Lung (tissue), 12 donors: ENCODE results near the gene TSC22D1. TPM values are rescaled to one million over a fixed set of nuclear protein-coding genes. Genes with fewer than 3 reads are reported as not detected.

ENCODE experiments used
- ATAC-seq: fragments of 200-7000 bp; cut with Tn5 transposase; one replicate; pipeline ENCODE4 v1.9.1; 2020; ENCODE audit warnings: moderate number of reproducible peaks; ENCODE audit not compliant: insufficient read depth, low FRiP score
- DNase-seq, 3 donors: peaks; one replicate each; pipeline ENCODE4 v3.0.0-alpha.2; 2013 to 2017
- H3K27ac ChIP-seq, 2 donors: one replicate each; pipeline ENCODE4 v1.5.1; 2013; ENCODE audit warnings: mild to moderate bottlenecking in 2 of 2, moderate library complexity in 2 of 2, control low read depth in 1 of 2, inconsistent platforms in 1 of 2, low read depth in 1 of 2, low read length in 1 of 2
- H3K27me3 ChIP-seq, 3 donors: one replicate each; pipeline ENCODE4 v1.5.1; 2013; ENCODE audit warnings: low read length in 2 of 3; ENCODE audit not compliant: control insufficient read depth in 3 of 3, insufficient read depth in 3 of 3
- H3K36me3 ChIP-seq, 4 donors: one replicate each; pipeline ENCODE4 v1.5.1; 2013; ENCODE audit warnings: low read length in 4 of 4, mild to moderate bottlenecking in 1 of 4, moderate library complexity in 1 of 4; ENCODE audit not compliant: control insufficient read depth in 4 of 4, insufficient read depth in 4 of 4
- H3K4me1 ChIP-seq, 5 donors: one replicate each; pipeline ENCODE4 v1.5.1; 2013; ENCODE audit warnings: low read length in 5 of 5, mild to moderate bottlenecking in 2 of 5, moderate library complexity in 1 of 5; ENCODE audit not compliant: control insufficient read depth in 5 of 5, insufficient read depth in 5 of 5
- H3K4me3 ChIP-seq: one replicate; pipeline ENCODE4 v1.5.1; 2013; ENCODE audit warnings: mild to moderate bottlenecking, control low read depth, moderate library complexity
- H3K9ac ChIP-seq, 2 donors: one replicate each; pipeline ENCODE4 v1.5.1; 2013; ENCODE audit warnings: low read length in 2 of 2, control low read depth in 1 of 2; ENCODE audit not compliant: insufficient read depth in 1 of 2
- H3K9me3 ChIP-seq, 4 donors: one replicate each; pipeline ENCODE4 v1.5.1; 2013; ENCODE audit warnings: low read length in 3 of 4, mild to moderate bottlenecking in 1 of 4, moderate library complexity in 1 of 4; ENCODE audit not compliant: control insufficient read depth in 4 of 4, insufficient read depth in 3 of 4
- WGBS, 2 donors: extraction: QIAGEN DNeasy Blood & Tissue Kit; methylation state at CpG; one replicate each; pipeline ENCODE4 v1.1.7; 2013; 5-methylcytosine and 5-hydroxymethylcytosine counted together
- polyA plus RNA-seq, 2 donors: library from polyadenylated mRNA; stranded (reverse); fragments of 200-250 nt; gene quantifications; one replicate each; pipeline ENCODE4 v1.2.1, GENCODE V29; 2013
- total RNA-seq, 2 donors: library from RNA; depleted of rRNA in 1 of 2; stranded (reverse); fragments of >200 nt in 1 of 2; gene quantifications; one replicate each; pipeline ENCODE4 v1.2.1, GENCODE V29; 2014 to 2021
- TF ChIP-seq, protein P1 (sequence below): IDR thresholded peaks from 2 replicates; pipeline ENCODE4 v1.5.1; 2012; ENCODE audit warnings: mild to moderate bottlenecking; ENCODE audit errors: control extremely low read depth, extremely low read depth
- donor health status: control.
- donor health status: control.
- donor health status: Bipolar disorder and iron deficiency.
- donor health status: healthy.
- donor health status: DM: yes; HTN: yes; CAD: no.

TSC22D1 gene
- total and polyA plus RNA-seq, 4 donors = 77.0 to 179 (median 123) TPM

GRCh38 chr13:44506251-44506650 is 69.9 kb downstream of the TSC22D1 start:
- DNase-seq (no peak), ATAC-seq (no peak)
- peaks cover 0 to 8% (median 0%) of the 10 kb centered on the region in 5 donors for H3K4me1 ChIP-seq
- 97 to 99% methylated on average over 3 of the region's 3 CpGs for WGBS, 2 donors
- H3K9ac ChIP-seq = no peak overlapping the region
- H3K27ac ChIP-seq = no peak overlapping the region
- no peak overlapping the region for H3K4me3 ChIP-seq
- TF ChIP-seq, protein P1, sequence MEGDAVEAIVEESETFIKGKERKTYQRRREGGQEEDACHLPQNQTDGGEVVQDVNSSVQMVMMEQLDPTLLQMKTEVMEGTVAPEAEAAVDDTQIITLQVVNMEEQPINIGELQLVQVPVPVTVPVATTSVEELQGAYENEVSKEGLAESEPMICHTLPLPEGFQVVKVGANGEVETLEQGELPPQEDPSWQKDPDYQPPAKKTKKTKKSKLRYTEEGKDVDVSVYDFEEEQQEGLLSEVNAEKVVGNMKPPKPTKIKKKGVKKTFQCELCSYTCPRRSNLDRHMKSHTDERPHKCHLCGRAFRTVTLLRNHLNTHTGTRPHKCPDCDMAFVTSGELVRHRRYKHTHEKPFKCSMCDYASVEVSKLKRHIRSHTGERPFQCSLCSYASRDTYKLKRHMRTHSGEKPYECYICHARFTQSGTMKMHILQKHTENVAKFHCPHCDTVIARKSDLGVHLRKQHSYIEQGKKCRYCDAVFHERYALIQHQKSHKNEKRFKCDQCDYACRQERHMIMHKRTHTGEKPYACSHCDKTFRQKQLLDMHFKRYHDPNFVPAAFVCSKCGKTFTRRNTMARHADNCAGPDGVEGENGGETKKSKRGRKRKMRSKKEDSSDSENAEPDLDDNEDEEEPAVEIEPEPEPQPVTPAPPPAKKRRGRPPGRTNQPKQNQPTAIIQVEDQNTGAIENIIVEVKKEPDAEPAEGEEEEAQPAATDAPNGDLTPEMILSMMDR = no peak
- H3K27me3 ChIP-seq = no peaks in the 10 kb centered on the region
- no peaks in the 10 kb centered on the region for H3K9me3 ChIP-seq
- no peaks in the 10 kb centered on the region for H3K36me3 ChIP-seq

DNA sequence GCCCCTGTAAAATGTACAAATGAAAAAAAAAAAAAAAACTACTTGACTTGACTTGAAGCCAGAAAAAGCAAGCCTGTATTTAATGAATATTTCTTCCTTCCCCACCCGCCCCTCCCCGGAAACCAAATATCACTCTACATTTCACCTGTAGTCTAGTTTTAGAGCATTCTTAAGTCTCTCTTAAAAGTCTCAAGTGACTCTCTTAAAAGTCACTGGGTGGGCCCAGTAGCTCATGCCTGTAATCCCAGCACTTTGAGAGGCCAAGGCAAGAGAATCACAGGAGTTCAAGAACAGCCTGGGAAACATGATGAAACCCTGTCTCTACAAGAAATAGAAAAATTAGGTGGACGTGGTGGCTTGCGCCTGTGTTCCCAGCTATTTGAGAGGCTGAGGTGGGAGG is 72.0 kb downstream of the TSC22D1 start:
- TF ChIP-seq, protein P1 = no peak
- Histone ChIP-seq H3K4me1 (peaks cover 0 to 8% (median 0%) of the 10 kb centered on the region in 5 donors), H3K27ac (no peak overlapping the region), H3K27me3 (no peaks in the 10 kb centered on the region), H3K36me3 (no peaks in the 10 kb centered on the region), H3K9ac (no peak overlapping the region), H3K9me3 (no peaks in the 10 kb centered on the region), H3K4me3 (no peak overlapping the region)
- WGBS, 2 donors = 66 to 96% methylated on average over 4 of the region's 4 CpGs
- ATAC-seq = peak; percentile 83
- DNase-seq = peak; percentile 46 to 74 (median 50)

DNA sequence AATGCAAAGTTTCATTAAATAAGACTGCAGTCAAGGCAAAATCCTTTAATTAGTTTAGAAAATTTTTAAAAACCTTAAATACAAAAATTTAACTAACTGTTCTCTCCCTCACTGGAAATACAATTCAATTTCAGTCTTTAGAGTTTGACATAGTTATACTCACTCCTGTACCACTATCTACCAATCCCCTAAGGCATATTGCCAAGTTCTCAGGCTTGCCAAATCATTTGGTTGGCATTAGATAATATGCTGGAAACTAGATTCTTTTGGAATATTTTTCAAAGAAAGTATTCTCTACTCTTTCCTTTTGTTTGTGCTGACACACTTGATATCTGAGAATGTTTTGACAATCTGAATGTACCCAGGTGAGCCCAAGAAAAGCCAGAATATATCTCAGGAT is 77.2 kb downstream of the TSC22D1 start:
- H3K27ac ChIP-seq = no peak overlapping the region
- no peak overlapping the region for H3K4me3 ChIP-seq
- H3K9ac ChIP-seq = no peak overlapping the region
- TF ChIP-seq, protein P1 = no peak
- DNase-seq = no peak
- no peaks in the 10 kb centered on the region for H3K27me3 ChIP-seq
- H3K9me3 ChIP-seq = no peaks in the 10 kb centered on the region
- H3K4me1 ChIP-seq = peaks cover 0 to 8% (median 0%) of the 10 kb centered on the region in 5 donors
- ATAC-seq = no peak
- no peaks in the 10 kb centered on the region for H3K36me3 ChIP-seq

DNA sequence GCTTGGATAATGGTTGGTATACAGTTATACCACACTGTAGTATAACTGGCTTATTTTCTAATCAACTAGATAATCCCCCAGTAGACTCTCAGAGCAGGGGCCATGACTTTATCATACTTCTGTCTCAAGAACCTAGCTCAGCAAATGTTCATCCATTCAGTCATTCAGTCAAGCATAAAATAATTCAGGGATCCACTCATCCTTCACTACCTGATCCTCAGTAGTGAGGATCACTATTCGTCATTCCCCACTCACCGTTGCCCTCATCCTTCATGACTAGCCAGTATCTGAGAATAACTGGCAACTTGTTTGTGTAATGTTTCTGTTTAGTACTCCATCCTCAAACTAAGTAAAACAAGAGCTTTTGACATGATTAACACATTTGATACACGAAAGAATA is 77.6 kb downstream of the TSC22D1 start:
- Histone ChIP-seq H3K27me3 (no peaks in the 10 kb centered on the region), H3K9me3 (no peaks in the 10 kb centered on the region), H3K9ac (no peak overlapping the region), H3K4me1 (peaks cover 0 to 8% (median 0%) of the 10 kb centered on the region in 5 donors), H3K36me3 (no peaks in the 10 kb centered on the region), H3K27ac (no peak overlapping the region), H3K4me3 (no peak overlapping the region)
- DNase-seq = no peak
- no peak for ATAC-seq
- 96 to 98% methylated on average over 3 of the region's 3 CpGs for WGBS, 2 donors
- TF ChIP-seq, protein P1 = no peak
